ENCODE data around the gene STYXL2.

- TF ChIP-seq CTCF (IDR thresholded peaks at IDR 0.05) (no peak), POLR2A (IDR thresholded peaks at IDR 0.05) (no peak)
These were observed 21.8 kb downstream of the STYXL2 start for GRCh38 chr1:167115655-167116054.
